DMS153 treated with DMSO at 0.1 percent for 48 hours (cell line): ENCODE data around the gene COA5.
"Not testable (repeated sequence)": the region's sequence is repeated elsewhere in the genome, so short reads cannot be mapped to it uniquely, and the experiment has no call there.

Experiments used
- DNase-seq: peaks from one replicate; lab custom pipeline; 2025; ENCODE audit not compliant: unreplicated experiment; lab: John Stamatoyannopoulos, UW

The COA5 gene

GRCh38 chr2:98607104-98607503 lies 1.2 kb downstream of the COA5 start:
- DNase-seq = no peak

- no peak for DNase-seq
Measured at GRCh38 chr2:98606431-98606830, 1.9 kb downstream of the COA5 start.

DNA sequence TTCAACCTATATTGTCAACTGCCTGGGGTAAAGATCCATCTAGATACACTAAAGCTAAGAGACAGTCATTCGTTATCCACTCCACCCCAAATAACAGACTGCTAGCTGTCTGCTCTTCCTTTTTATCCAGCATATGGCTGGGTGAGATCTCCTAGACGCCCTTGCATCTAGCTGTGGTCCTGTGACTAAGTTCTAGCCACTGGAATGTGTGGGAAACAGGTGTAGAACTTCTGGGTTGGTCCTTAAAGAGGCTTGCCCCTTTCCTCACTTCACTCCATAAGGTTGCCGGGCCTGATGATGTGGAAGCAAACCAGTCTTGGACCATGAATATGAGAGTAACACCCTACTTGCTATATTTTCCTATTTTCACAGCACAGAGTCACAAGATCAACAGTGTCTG lies 3.2 kb downstream of the COA5 start:
- no peak for DNase-seq

DNA sequence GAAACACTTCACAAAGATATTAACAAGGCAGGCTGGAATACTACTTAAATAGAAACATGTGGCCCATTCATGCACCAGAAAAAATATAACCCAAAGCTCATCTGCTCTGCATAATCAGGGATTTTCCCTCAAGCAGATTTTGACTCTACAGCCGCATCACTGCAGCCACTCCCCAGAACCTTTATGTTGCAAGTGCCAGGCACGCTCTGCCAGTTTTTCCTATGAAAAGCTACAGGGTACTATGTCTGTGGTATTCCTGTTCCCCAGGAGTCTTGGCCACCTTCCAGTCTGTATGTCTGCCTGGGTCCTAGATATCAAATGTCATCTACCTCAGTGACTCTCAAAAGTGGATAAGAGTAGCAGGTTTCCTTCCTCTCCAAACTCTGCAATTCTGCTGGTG lies 3.8 kb downstream of the COA5 start:
- no peak for DNase-seq

- DNase-seq = peak; percentile 11
Measured at GRCh38 chr2:98601532-98602132, 6.7 kb downstream of the COA5 start.

DNA sequence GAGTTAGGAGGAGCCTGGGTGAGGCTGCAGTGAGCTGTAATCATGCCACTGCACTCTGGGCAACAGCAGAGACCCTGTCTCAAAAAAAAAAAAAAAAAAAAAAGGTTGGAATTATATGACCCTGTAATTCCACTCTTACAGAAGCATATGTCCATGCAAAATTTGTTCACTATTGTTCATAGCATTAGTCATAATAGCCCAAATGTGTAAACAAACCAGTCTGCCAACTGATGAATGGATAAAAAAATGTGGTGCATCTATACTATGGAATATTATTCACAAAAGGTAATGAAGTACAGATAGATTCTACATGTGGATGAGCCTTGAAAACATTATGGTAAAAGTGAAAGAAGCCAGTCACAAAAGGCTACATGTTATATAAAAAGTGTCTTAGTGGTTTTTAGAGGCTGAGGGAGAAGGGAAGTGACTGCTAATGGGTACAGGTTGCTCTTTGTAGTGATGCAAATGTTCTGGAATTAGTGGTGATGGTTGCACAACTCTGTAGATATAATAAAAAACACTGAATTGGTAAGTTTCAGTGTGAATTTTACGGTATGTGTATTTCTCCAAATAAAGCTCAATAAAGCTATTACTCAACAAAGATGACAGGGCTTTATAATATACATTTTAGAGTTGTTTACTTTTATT lies 9.4 kb downstream of the COA5 start:
- DNase-seq = no peak

DNA sequence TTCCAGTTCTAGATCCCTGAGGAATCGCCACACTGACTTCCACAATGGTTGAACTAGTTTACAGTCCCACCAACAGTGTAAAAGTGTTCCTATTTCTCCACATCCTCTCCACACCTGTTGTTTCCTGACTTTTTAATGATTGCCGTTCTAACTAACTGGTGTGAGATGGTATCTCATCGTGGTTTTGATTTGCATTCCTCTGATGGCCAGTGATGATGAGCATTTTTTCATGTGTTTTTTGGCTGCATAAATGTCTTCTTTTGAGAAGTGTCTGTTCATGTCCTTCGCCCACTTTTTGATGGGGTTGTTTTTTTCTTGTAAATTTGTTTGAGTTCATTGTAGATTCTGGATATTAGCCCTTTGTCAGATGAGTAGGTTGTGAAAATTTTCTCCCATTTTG lies 13.6 kb downstream of the COA5 start:
- not testable (repeated sequence) for DNase-seq

DNA sequence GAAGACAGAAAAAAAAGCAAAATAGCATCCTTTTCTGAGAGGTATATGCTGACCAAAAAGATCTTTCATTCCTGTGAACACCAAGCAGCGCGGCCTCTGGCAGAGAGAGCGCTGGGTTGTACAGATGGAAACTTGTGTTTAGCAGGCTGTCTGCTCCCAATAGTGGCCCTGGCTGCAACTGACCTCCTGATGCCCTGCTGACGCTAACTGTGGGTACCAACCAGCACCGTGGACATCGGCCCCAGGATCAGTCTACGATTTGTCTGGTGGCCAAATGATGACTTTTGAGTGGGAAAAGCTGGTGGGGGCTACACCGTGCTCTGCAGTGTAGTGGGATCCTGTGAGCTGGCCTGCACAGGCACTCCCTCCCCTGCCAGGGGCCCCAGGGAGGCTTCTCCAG lies 15.7 kb downstream of the COA5 start:
- DNase-seq = no peak

GRCh38 chr2:98589489-98589888 lies 18.8 kb downstream of the COA5 start:
- no peak for DNase-seq

DNA sequence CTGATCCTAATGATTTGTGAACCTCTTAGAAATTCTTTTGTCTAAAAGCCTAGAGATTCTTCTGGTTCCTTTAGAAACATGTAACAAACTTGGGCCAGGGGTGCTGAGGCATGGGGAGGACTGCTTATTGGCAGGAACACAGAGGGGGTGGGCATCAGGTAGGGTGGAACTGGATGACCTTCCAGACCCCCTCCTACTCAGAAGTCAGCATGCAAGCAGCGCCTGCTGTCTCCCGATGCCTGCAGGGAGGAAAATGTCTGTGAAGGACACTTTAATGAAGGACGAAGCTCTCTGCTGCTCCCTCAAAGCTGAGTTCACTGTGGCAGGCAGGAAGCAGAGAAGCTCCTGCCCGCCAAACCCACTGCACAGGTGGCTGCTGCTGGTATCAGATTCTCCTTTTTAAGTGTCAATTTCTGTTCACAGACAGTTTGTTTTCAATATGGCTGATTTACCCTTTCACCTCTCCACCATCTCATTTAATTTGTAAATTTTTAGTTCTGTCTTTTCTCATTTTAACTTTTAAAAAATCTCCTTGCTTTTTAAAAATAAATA lies 19.4 kb downstream of the COA5 start:
- DNase-seq = no peak

DNA sequence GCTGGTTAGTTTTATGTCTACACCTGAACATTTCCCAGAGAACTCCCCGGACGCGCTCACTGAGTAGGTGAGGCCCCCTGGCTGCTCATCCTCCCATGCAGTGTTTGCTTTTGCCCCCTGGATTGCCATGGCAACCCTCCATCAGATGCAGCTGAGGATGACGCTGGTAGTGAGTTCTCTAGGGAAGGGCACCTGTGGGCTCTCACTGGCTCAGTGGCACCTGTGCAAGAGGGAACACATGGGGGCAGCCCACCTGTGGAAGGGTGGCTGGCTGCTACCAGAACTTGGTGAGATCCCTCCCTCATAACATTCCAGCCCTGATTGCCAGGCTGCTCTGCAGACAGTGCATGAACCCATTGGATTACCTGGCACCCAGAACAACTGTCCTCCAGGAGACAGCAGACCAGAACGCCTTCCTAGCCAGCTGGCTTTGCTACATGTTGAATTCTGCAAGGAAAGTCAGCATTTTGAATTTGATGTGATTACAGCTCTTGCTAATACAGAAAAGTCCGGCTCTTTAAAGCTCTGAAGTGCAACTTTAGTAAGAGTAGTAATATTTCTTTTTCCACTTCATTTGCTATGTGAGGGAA lies 21.7 kb downstream of the COA5 start:
- no peak for DNase-seq

DNA sequence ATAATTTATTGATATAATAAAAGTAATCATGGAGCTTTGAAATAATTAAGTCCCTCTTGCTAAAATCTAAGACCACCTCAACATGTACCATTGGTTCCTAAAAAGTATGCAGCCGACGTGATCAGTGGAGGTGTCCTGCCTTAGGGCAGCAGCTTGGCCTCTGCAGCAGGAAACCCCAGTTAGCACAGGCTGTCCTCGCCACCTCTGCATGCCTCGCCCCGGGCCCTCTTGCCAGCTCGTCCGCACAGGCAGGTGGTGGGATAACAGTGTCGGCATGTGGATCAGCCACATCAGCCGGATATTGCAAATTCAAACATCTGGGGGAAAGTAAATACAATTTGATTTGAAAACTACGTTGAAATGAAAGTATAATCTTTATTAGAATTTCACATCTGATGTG lies 22.9 kb downstream of the COA5 start:
- no peak for DNase-seq

DNA sequence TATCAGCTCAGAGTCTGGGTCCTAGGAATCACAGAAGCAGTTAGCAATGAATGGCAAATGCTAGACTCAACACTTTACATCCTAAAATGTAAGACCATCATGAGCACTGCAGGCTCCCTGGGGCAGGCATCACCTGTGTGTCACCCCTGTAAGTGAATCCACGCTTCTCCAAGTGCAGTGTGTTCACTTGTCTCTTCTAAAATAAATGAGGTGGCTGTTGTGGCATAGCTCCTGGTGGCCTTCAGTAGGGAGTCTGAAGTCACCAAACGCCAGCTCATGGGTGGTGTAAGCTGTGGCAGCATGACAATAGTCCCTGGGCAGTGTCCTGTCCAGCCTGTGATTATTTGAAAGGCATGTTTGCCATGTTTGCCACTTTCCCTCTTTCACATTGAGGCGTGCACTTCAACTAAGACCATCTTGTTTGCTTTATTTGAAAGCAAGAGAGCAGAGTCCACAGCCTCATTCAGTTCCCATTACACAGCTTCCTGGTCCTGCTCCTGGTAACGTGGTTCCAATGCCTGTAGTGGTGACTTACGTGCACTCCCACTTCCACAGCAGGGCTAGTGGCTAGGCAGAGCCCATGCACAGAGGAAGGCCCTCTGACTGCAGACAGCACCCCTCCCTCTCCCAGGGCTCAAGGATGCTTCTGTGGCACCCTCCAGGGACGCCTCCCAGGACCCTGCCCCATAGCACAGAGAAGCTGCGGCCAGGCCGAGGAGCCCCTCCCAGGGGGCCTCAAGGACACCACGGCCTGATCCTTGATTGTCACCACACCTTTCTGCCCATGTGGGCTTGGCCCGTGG lies 24.3 kb downstream of the COA5 start:
- DNase-seq = no peak

- DNase-seq = no peak
Measured at GRCh38 chr2:98583276-98583675, 25.0 kb downstream of the COA5 start.

DNA sequence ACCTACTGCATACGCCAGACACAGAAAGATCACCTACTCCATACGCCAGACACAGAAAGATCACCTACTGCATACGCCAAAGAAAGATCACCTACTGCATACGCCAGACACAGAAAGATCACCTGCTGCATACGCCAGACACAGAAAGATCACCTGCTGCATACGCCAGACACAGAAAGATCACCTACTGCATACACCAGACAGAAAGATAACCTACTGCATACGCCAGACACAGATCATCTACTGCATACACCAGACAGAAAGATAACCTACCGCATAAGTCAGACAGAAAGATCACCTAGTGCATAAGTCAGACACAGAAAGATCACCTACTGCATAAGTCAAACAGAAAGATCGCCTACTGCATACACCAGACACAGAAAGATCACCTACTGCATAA lies 25.8 kb downstream of the COA5 start:
- DNase-seq = no peak

GRCh38 chr2:98580656-98581284 lies 27.5 kb downstream of the COA5 start:
- DNase-seq = no peak

DNA sequence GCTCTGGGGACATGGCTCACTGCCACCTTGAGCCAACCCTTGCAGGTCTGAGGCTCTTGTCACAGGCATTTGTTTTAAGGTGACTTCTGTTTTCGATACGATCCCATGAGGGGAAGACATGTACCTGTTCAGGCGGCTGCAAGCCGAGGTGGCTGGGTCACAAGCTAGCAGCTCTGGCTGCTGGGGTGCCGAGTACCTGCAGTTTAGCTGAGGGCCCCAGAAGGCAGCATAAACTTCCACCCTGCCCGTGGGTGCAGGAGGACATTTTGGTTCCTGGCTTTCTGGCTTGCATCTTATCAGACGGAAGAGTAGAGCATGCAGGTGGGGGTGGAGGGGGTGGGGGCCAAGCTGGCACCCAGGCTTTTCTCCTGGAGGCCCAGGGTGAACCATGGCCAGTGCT lies 28.4 kb downstream of the COA5 start:
- no peak for DNase-seq

DNA sequence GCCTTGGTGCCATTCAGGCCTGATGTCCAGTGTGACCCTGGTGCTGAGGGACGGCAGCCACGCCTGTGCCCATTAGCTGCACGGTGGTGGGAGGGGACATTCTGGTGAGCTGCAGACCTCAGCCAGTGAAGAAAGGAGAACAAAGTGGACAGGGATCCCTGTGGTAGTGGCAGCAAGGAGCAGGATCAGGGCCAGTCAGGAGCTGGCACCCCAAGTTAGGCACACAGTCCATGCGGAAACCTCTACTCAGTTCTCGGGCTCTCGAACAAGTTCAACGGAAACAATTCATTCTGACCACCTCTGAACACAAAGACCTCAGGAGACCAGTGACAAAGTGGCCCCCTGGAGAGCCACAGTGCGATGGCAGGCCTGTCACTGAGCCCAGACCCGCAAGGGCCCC lies 30.1 kb downstream of the COA5 start:
- DNase-seq = no peak

- no peak for DNase-seq
Measured at GRCh38 chr2:98577313-98577712, 31.0 kb downstream of the COA5 start.

- no peak for DNase-seq
Measured at GRCh38 chr2:98576666-98577312, 31.5 kb downstream of the COA5 start.

DNA sequence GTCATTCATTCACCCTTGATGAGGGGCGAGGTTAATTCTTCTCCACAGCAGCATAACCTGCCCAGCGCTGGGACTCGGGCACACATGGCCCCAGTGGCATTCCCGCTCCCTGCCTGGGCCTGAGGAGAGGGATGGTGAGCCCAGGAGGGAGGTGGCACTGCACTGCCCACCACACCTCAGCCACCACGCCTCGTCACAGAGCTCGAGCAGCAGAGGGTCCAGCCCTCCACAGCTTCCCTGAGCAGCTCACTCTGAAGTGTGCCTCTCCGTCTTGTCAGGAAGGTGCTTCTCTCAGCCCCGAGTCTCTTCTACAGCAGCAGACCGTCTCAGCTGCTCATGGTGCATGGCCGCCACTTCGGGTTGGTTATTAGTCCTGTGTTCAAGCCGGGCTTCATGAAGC lies 34.9 kb downstream of the COA5 start:
- DNase-seq = no peak
